Fibroblast of lung (primary cell): ENCODE results near the gene PITX3.

Source experiments
- CTCF ChIP-seq, 2 donors: IDR thresholded peaks in 1 of 2; conservative IDR thresholded peaks in 1 of 2; 1 replicate in 1 of 2; 2 replicates in 1 of 2; pipeline ENCODE4 v1.5.1; 2011 to 2012; ENCODE audit warnings: low read length in 2 of 2, control low read depth in 1 of 2, inconsistent platforms in 1 of 2, low read depth in 1 of 2, mild to moderate bottlenecking in 1 of 2
- EZH2 ChIP-seq: IDR thresholded peaks from 2 replicates; pipeline ENCODE4 v1.5.1; 2012; ENCODE audit warnings: low read length, control low read depth, mild to moderate bottlenecking; ENCODE audit errors: missing control alignments

DNA sequence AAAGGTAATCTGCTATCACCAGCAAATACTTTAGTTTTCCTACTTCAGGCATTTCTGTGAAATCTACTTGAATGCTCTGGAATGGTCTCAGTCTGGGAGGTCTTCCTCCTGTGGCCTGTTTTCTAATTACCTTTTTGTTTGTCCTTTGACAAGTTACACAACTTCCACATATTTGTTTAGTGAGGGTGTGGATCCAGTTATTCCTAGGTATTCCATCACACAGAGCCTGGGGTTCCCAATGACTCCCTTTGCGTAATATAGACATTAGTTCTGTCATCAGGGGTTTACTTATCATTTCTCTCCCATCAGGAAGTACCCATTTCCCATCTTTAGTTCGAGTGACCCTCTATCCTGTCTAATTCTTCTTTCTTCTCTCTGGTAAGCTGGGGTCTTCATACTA lies 43.3 kb downstream of the PITX3 start:
- no peak for TF ChIP-seq CTCF (conservative IDR thresholded peaks at IDR 0.05 in 1 of 2, IDR thresholded peaks at IDR 0.05 in 1 of 2; ENCODE audit: low read depth in 1 of 2, low read length in 2 of 2)
- no peak for TF ChIP-seq EZH2
